Measurements from ENCODE around the gene MCTP1.

Gene MCTP1

GRCh38 chr5:95284572-95285408 is at the start of gene MCTP1:
MCTP1 (minus strand) TSS chr5:95285094.
- DNase-seq (ENCODE audit: low spot score), result peak; percentile 79

- no peak for DNase-seq (ENCODE audit: low spot score)
Measured at GRCh38 chr5:95332158-95332557, 47.3 kb upstream of the MCTP1 start.

- no peak for DNase-seq (ENCODE audit: low spot score)
Measured at GRCh38 chr5:95331358-95331757, 46.5 kb upstream of the MCTP1 start.

GRCh38 chr5:95327211-95327610 is 42.3 kb upstream of the MCTP1 start:
- DNase-seq (ENCODE audit: low spot score), result no peak

GRCh38 chr5:95317687-95318086 is 32.8 kb upstream of the MCTP1 start:
- DNase-seq (ENCODE audit: low spot score), result no peak

- peak; percentile 41 for DNase-seq (ENCODE audit: low spot score)
Measured at GRCh38 chr5:95317085-95317484, 32.2 kb upstream of the MCTP1 start.

- DNase-seq (ENCODE audit: low spot score), result no peak
Measured at GRCh38 chr5:95304711-95305110, 19.8 kb upstream of the MCTP1 start.

- DNase-seq (ENCODE audit: low spot score), result no peak
Measured at GRCh38 chr5:95298651-95299050, 13.8 kb upstream of the MCTP1 start.

GRCh38 chr5:95296291-95296690 is 11.4 kb upstream of the MCTP1 start:
- no peak for DNase-seq (ENCODE audit: low spot score)

- DNase-seq (ENCODE audit: low spot score), result no peak
Measured at GRCh38 chr5:95285409-95285755, 488 bp upstream of the MCTP1 start.

- peak; percentile 82 for DNase-seq (ENCODE audit: low spot score)
Measured at GRCh38 chr5:95283761-95284571, 928 bp downstream of the MCTP1 start.

- no peak for DNase-seq (ENCODE audit: low spot score)
Measured at GRCh38 chr5:95283022-95283615, 1.8 kb downstream of the MCTP1 start.

- no peak for DNase-seq (ENCODE audit: low spot score)
Measured at GRCh38 chr5:95281226-95281625, 3.7 kb downstream of the MCTP1 start.

GRCh38 chr5:95280401-95281095 is 4.3 kb downstream of the MCTP1 start:
- no peak for DNase-seq (ENCODE audit: low spot score)

- DNase-seq (ENCODE audit: low spot score), result no peak
Measured at GRCh38 chr5:95274011-95274410, 10.9 kb downstream of the MCTP1 start.

GRCh38 chr5:95272316-95272929 is 12.5 kb downstream of the MCTP1 start:
- DNase-seq (ENCODE audit: low spot score), result no peak

GRCh38 chr5:95262933-95263660 is 21.8 kb downstream of the MCTP1 start:
- DNase-seq (ENCODE audit: low spot score), result no peak

GRCh38 chr5:95261437-95262175 is 23.3 kb downstream of the MCTP1 start:
- DNase-seq (ENCODE audit: low spot score), result no peak

- no peak for DNase-seq (ENCODE audit: low spot score)
Measured at GRCh38 chr5:95256991-95257390, 27.9 kb downstream of the MCTP1 start.

- no peak for DNase-seq (ENCODE audit: low spot score)
Measured at GRCh38 chr5:95256446-95256845, 28.4 kb downstream of the MCTP1 start.
